ENCODE measurements around the gene LRP1B.

DNA sequence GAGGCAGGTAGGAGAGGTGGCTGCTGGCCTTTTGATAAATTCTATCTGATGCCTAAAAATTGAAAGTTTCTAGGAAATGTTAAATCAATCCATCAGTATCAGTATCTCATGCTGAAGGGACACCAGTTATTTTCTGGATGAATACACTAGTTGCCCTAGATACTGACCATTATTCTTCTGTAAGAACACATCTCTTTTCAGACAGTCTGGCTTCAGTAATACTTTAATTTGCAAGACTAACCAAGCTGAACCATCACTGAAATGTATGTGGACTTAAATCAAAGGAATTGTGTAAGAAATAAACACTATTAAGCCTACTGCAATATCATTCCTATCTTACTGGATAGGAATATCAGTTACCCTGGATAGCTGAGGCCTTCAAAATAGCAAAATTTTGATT lies 1546.3 kb downstream of the LRP1B start:
- TF ChIP-seq EZH2 (IDR thresholded peaks at IDR 0.05; ENCODE audit: borderline replicate concordance, low read depth, low read length, severe bottlenecking), result no peak
- TF ChIP-seq, protein P1, sequence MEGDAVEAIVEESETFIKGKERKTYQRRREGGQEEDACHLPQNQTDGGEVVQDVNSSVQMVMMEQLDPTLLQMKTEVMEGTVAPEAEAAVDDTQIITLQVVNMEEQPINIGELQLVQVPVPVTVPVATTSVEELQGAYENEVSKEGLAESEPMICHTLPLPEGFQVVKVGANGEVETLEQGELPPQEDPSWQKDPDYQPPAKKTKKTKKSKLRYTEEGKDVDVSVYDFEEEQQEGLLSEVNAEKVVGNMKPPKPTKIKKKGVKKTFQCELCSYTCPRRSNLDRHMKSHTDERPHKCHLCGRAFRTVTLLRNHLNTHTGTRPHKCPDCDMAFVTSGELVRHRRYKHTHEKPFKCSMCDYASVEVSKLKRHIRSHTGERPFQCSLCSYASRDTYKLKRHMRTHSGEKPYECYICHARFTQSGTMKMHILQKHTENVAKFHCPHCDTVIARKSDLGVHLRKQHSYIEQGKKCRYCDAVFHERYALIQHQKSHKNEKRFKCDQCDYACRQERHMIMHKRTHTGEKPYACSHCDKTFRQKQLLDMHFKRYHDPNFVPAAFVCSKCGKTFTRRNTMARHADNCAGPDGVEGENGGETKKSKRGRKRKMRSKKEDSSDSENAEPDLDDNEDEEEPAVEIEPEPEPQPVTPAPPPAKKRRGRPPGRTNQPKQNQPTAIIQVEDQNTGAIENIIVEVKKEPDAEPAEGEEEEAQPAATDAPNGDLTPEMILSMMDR (IDR thresholded peaks at IDR 0.05; ENCODE audit: borderline replicate concordance, extremely low read depth, low read length, poor library complexity, severe bottlenecking), result no peak

All from DND-41 (cell line).